CD4-positive, CD25-positive, alpha-beta regulatory T cell (primary cell): ENCODE measurements around the gene TMEM214. TPM values are rescaled to one million over a fixed set of nuclear protein-coding genes. Genes with fewer than 3 reads are reported as not detected.

Experiments used
- ATAC-seq, 2 donors: fragments of 150-1000 bp; cut with Tn5 transposase; one replicate each; pipeline ENCODE4 v1.10.0; 2021; ENCODE audit warnings: low read depth in 2 of 2, moderate number of reproducible peaks in 2 of 2, moderate library complexity in 1 of 2
- DNase-seq, 3 donors: peaks; one replicate each; pipeline versions ENCODE4 v3.0.0 to v3.0.0-alpha.2; 2012 to 2022; ENCODE audit warnings: mixed read lengths in 1 of 3
- H3K27ac ChIP-seq: one replicate; pipeline ENCODE4 v1.7.0; 2013; ENCODE audit warnings: mild to moderate bottlenecking, low read length; ENCODE audit not compliant: insufficient read depth, poor library complexity, severe bottlenecking
- H3K27me3 ChIP-seq: one replicate; pipeline ENCODE4 v1.7.0; 2013; ENCODE audit warnings: low read length; ENCODE audit not compliant: control insufficient read depth, insufficient read depth
- H3K36me3 ChIP-seq: one replicate; pipeline ENCODE4 v1.7.0; 2013; ENCODE audit warnings: mild to moderate bottlenecking, low read length, moderate library complexity; ENCODE audit not compliant: control insufficient read depth, insufficient read depth
- H3K4me1 ChIP-seq: 2 replicates; pipeline ENCODE4 v1.7.0; 2013; ENCODE audit warnings: mild to moderate bottlenecking, low read length; ENCODE audit not compliant: insufficient read depth, control insufficient read depth, poor library complexity, severe bottlenecking
- H3K4me3 ChIP-seq: one replicate; pipeline ENCODE4 v1.7.0; 2013; ENCODE audit warnings: low read depth, mild to moderate bottlenecking, low read length, moderate library complexity
- H3K9me3 ChIP-seq, 2 experiments: 1 replicate in 1 of 2; 2 replicates in 1 of 2; pipeline ENCODE4 v1.7.0; 2013; ENCODE audit warnings: low read length in 2 of 2, mild to moderate bottlenecking in 1 of 2, moderate library complexity in 1 of 2; ENCODE audit not compliant: control insufficient read depth in 2 of 2
- H3K27ac Mint-ChIP-seq, 3 donors: one replicate each; pipeline ENCODE4 v1.8.0; 2020 to 2022; ENCODE audit warnings: mild to moderate bottlenecking in 3 of 3, mixed read lengths in 3 of 3, moderate library complexity in 2 of 3
- H3K27me3 Mint-ChIP-seq: one replicate; pipeline ENCODE4 v1.8.0; 2022; ENCODE audit warnings: mild to moderate bottlenecking, mixed read lengths
- H3K36me3 Mint-ChIP-seq: one replicate; pipeline ENCODE4 v1.8.0; 2020; ENCODE audit warnings: mixed read lengths
- H3K4me1 Mint-ChIP-seq, 4 donors: one replicate each; pipeline ENCODE4 v1.8.0; 2020 to 2022; ENCODE audit warnings: mixed read lengths in 4 of 4, mild to moderate bottlenecking in 1 of 4
- H3K4me3 Mint-ChIP-seq, 4 donors: one replicate each; pipeline ENCODE4 v1.8.0; 2020 to 2022; ENCODE audit warnings: mild to moderate bottlenecking in 4 of 4, mixed read lengths in 4 of 4, moderate library complexity in 3 of 4
- H3K9me3 Mint-ChIP-seq, 7 donors: one replicate each; pipeline ENCODE4 v1.8.0; 2020 to 2022; ENCODE audit warnings: mixed read lengths in 7 of 7, mild to moderate bottlenecking in 3 of 7, moderate library complexity in 2 of 7
- polyA plus RNA-seq, 4 donors: library from polyadenylated mRNA; unstranded; fragments of 300-500 nt; fragmentation: Illumina TruSeq; gene quantifications; one replicate each; pipeline ENCODE4 v1.2.3, GENCODE V29; 2021
- total RNA-seq: library from RNA; stranded (reverse); gene quantifications from one replicate; pipeline ENCODE4 v1.2.3, GENCODE V29; 2022

TMEM214 gene
- total and polyA plus RNA-seq, 5 donors from 2014 or later, result 17.6 to 43.3 (median 20.3) TPM

- ATAC-seq (no peak), DNase-seq (no peak)
- Mint-ChIP-seq H3K36me3 (peaks cover 5% of the 10 kb centered on the region), H3K27ac (no peak overlapping the region), H3K9me3 (no peaks in the 10 kb centered on the region), H3K4me3 (no peak overlapping the region), H3K4me1 (peaks cover 0 to 5% (median under 1%) of the 10 kb centered on the region in 4 donors), H3K27me3 (no peaks in the 10 kb centered on the region)
- no peak overlapping the region for H3K4me3 ChIP-seq
- no peaks in the 10 kb centered on the region for H3K27me3 ChIP-seq
- no peaks in the 10 kb centered on the region for H3K36me3 ChIP-seq
- no peaks in the 10 kb centered on the region for H3K4me1 ChIP-seq
- H3K27ac ChIP-seq, result no peak overlapping the region
- H3K9me3 ChIP-seq, result no peaks in the 10 kb centered on the region
Observed at GRCh38 chr2:27013738-27014137, 19.0 kb upstream of the TMEM214 start.

DNA sequence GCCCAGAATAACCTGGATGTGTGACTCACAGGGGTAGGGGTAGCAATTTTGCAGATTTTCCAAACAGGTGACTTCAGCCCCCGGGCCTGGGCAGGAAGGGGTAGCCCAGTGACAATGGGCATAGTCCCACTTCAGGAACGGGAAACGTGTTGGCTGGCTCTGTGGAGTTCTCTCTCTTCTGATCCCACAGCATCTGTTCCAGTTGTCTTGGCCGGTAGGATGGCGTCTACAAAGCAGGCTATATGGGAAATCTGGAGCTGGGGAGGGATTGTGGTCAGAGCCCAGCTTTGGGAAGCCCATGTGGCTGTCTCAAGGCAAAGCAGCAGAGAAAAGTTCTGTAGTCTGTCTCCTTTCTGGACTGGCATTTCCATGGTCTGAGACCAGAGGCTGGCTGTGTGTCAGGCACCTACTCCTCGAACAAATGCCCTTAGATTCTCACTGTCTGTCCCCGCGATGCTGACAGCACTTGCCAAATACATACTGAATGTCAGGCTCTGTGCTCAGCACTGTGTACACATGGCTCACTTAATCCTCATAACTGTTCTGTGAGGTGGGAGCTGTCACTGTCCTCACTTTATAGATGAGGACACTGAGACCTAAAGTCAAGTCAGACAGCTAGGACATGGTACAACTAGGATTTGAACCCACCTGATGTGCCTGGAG, 17.9 kb upstream of the TMEM214 start:
- Histone ChIP-seq H3K4me3 (no peak overlapping the region), H3K36me3 (no peaks in the 10 kb centered on the region), H3K9me3 (no peaks in the 10 kb centered on the region), H3K4me1 (no peaks in the 10 kb centered on the region), H3K27ac (no peak overlapping the region), H3K27me3 (no peaks in the 10 kb centered on the region)
- no peaks in the 10 kb centered on the region for H3K9me3 Mint-ChIP-seq
- no peak for ATAC-seq
- peaks cover 5% of the 10 kb centered on the region for H3K36me3 Mint-ChIP-seq
- H3K27ac Mint-ChIP-seq, result no peak overlapping the region
- H3K4me1 Mint-ChIP-seq, result peaks cover 0 to 3% (median under 1%) of the 10 kb centered on the region in 4 donors
- no peaks in the 10 kb centered on the region for H3K27me3 Mint-ChIP-seq
- no peak overlapping the region for H3K4me3 Mint-ChIP-seq
- DNase-seq, result no peak

GRCh38 chr2:27016801-27017325, 15.9 kb upstream of the TMEM214 start:
- no peaks in the 10 kb centered on the region for H3K36me3 Mint-ChIP-seq
- no peaks in the 10 kb centered on the region for H3K4me1 ChIP-seq
- H3K9me3 Mint-ChIP-seq, result no peaks in the 10 kb centered on the region
- H3K4me3 Mint-ChIP-seq, result no peak overlapping the region
- no peaks in the 10 kb centered on the region for H3K36me3 ChIP-seq
- no peak overlapping the region for H3K4me3 ChIP-seq
- no peaks in the 10 kb centered on the region for H3K27me3 ChIP-seq
- H3K27ac ChIP-seq, result no peak overlapping the region
- H3K27me3 Mint-ChIP-seq, result no peaks in the 10 kb centered on the region
- DNase-seq (peak in 2 of 3 donors; percentile 10 to 65), ATAC-seq (no peak)
- no peaks in the 10 kb centered on the region for H3K9me3 ChIP-seq
- no peak overlapping the region for H3K27ac Mint-ChIP-seq
- no peaks in the 10 kb centered on the region for H3K4me1 Mint-ChIP-seq

DNA sequence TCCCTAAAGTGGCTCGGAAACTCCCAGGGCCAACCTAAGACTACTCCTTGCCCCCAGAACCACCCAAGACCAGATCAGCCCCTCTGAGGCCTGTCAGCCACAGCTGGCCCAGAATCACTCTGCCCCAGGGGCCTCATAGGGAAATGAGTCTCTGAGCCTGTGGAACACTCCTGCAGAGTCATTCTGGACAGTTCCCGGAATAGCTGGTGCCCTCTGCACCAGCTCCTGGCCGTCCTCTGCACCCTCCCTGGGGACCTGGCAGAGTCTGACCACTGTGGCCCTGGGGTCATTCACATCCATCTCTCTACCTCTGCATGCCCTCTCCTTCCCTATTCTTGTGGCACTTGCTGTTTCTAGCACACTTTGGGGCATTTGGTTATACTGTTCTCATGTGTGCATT, 14.6 kb upstream of the TMEM214 start:
- Mint-ChIP-seq H3K27me3 (no peaks in the 10 kb centered on the region), H3K4me1 (no peaks in the 10 kb centered on the region), H3K27ac (no peak overlapping the region), H3K9me3 (no peaks in the 10 kb centered on the region), H3K36me3 (peaks cover 7% of the 10 kb centered on the region), H3K4me3 (no peak overlapping the region)
- H3K27me3 ChIP-seq, result no peaks in the 10 kb centered on the region
- H3K4me3 ChIP-seq, result no peak overlapping the region
- H3K27ac ChIP-seq, result no peak overlapping the region
- no peaks in the 10 kb centered on the region for H3K4me1 ChIP-seq
- ATAC-seq, result no peak
- H3K36me3 ChIP-seq, result no peaks in the 10 kb centered on the region
- DNase-seq, result no peak
- H3K9me3 ChIP-seq, result no peaks in the 10 kb centered on the region

GRCh38 chr2:27019459-27019858, 13.3 kb upstream of the TMEM214 start:
- H3K9me3 ChIP-seq, result no peaks in the 10 kb centered on the region
- peaks cover 7% of the 10 kb centered on the region for H3K36me3 Mint-ChIP-seq
- H3K4me1 Mint-ChIP-seq, result no peaks in the 10 kb centered on the region
- no peak overlapping the region for H3K27ac ChIP-seq
- no peak overlapping the region for H3K27ac Mint-ChIP-seq
- no peaks in the 10 kb centered on the region for H3K27me3 ChIP-seq
- no peaks in the 10 kb centered on the region for H3K4me1 ChIP-seq
- no peak overlapping the region for H3K4me3 ChIP-seq
- H3K27me3 Mint-ChIP-seq, result no peaks in the 10 kb centered on the region
- no peak for DNase-seq
- H3K4me3 Mint-ChIP-seq, result no peak overlapping the region
- no peaks in the 10 kb centered on the region for H3K9me3 Mint-ChIP-seq
- ATAC-seq, result no peak
- no peaks in the 10 kb centered on the region for H3K36me3 ChIP-seq

- Mint-ChIP-seq H3K27ac (no peak overlapping the region), H3K36me3 (peaks cover 7% of the 10 kb centered on the region), H3K4me1 (no peaks in the 10 kb centered on the region), H3K4me3 (no peak overlapping the region), H3K27me3 (no peaks in the 10 kb centered on the region), H3K9me3 (no peaks in the 10 kb centered on the region)
- Histone ChIP-seq H3K4me1 (no peaks in the 10 kb centered on the region), H3K27ac (no peak overlapping the region), H3K27me3 (no peaks in the 10 kb centered on the region), H3K4me3 (no peak overlapping the region), H3K36me3 (no peaks in the 10 kb centered on the region), H3K9me3 (no peaks in the 10 kb centered on the region)
- DNase-seq (no peak), ATAC-seq (no peak)
Observed at GRCh38 chr2:27019931-27020855, 12.6 kb upstream of the TMEM214 start.

DNA sequence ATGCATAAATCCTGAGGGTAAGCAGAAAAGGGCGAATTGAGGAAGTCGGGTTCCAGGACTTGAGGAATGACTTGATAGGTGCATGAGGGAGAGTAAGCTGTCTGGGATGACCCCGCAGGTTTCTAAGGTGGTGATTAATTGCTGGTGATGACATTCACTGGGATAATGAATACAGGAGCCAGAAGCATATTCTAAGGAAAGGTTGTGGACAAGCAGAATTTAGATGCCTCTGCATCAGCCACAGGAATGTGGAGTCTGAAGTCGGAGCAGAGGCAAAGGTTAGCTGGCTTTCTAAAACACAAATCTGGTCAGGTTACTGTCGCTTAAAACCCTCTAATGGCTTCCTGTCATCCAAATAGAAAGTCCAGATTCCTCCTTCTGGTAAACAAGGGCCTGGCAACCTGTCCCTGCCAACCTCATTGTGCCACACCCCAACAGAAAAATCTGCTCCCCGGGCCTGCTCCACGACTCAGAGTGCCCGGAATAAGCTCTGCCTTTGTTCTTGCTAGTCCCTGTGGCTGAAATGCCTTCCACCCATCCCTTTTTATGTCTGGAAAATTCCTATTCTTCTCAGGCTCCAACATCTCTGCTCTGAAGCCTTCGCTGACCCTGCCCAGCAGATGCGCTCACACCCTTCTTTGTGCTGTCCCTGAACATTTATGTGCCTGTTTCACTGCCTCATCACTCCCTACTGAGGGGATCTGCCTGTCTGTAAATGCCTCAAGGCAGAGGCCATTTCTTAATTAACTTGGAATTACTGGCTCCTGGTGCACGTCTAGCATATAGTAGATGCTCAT, 11.3 kb upstream of the TMEM214 start:
- Mint-ChIP-seq H3K4me1 (no peaks in the 10 kb centered on the region), H3K27ac (peak overlapping the region in 1 of 3 donors; percentile 38), H3K27me3 (no peaks in the 10 kb centered on the region), H3K36me3 (peaks cover 7% of the 10 kb centered on the region), H3K9me3 (no peaks in the 10 kb centered on the region), H3K4me3 (no peak overlapping the region)
- no peak for DNase-seq
- Histone ChIP-seq H3K27me3 (no peaks in the 10 kb centered on the region), H3K27ac (no peak overlapping the region), H3K36me3 (peaks cover 4% of the 10 kb centered on the region), H3K4me1 (no peaks in the 10 kb centered on the region), H3K9me3 (no peaks in the 10 kb centered on the region), H3K4me3 (no peak overlapping the region)
- ATAC-seq, result no peak
